HL-60 (cell line): Measurements from ENCODE around the gene MCM3AP.

Source experiments
- DNase-seq, 2 experiments: peaks; one replicate each; pipeline ENCODE4 v3.0.0-alpha.2; 2010 to 2020; ENCODE audit warnings: low read depth in 1 of 2, low spot score in 1 of 2
- H3K27ac ChIP-seq: fragments of 250-450 bp; sonication (Bioruptor Pico); replicated peaks from 2 replicates; pipeline ENCODE4 v1.5.1; 2020; ENCODE audit warnings: mild to moderate bottlenecking, moderate library complexity
- H3K27me3 ChIP-seq: fragments of 250-450 bp; sonication (Bioruptor Pico); 2 replicates; pipeline ENCODE4 v1.5.1; 2021; ENCODE audit warnings: mild to moderate bottlenecking, moderate library complexity; ENCODE audit not compliant: insufficient read depth, poor library complexity, severe bottlenecking
- H3K4me3 ChIP-seq: replicated peaks from 2 replicates; pipeline ENCODE4 v1.5.1; 2011; ENCODE audit warnings: mild to moderate bottlenecking, control low read depth, low read length; ENCODE audit not compliant: insufficient read depth
- CTCF ChIP-seq: IDR thresholded peaks from one replicate; pipeline ENCODE4 v1.5.1; 2011; ENCODE audit warnings: low read length, control low read depth, inconsistent platforms; ENCODE audit not compliant: insufficient read depth
- GABPA ChIP-seq: IDR thresholded peaks from 2 replicates; pipeline ENCODE4 v1.6.1; 2012; ENCODE audit warnings: low read depth
- POLR2AphosphoS5 ChIP-seq: IDR thresholded peaks from 2 replicates; pipeline ENCODE4 v1.6.1; 2012; ENCODE audit warnings: low read depth
- REST ChIP-seq: IDR thresholded peaks from 2 replicates; pipeline ENCODE4 v1.6.1; 2012; ENCODE audit warnings: low read depth; ENCODE audit not compliant: insufficient replicate concordance
- SPI1 ChIP-seq: IDR thresholded peaks from 2 replicates; pipeline ENCODE4 v1.6.1; 2012; ENCODE audit warnings: low read depth, mild to moderate bottlenecking, borderline replicate concordance

Gene MCM3AP

GRCh38 chr21:46205766-46206162 is 79.6 kb downstream of the MCM3AP start:
- TF ChIP-seq CTCF (no peak), GABPA (no peak), REST (no peak), SPI1 (no peak), POLR2AphosphoS5 (no peak)
- DNase-seq = no peak
- H3K27ac ChIP-seq = no peak overlapping the region

GRCh38 chr21:46205166-46205565 is 80.2 kb downstream of the MCM3AP start:
- DNase-seq = no peak
- H3K27me3 ChIP-seq = no peaks in the 10 kb centered on the region
- no peak overlapping the region for H3K27ac ChIP-seq
- no peak overlapping the region for H3K4me3 ChIP-seq
- TF ChIP-seq REST = no peak
- TF ChIP-seq SPI1 = no peak
- TF ChIP-seq POLR2AphosphoS5 = no peak
- no peak for TF ChIP-seq GABPA
- no peak for TF ChIP-seq CTCF

More at GRCh38 chr21:46205766-46206162, 79.6 kb downstream of the MCM3AP start:
- Histone ChIP-seq H3K4me3 (no peak overlapping the region), H3K27me3 (no peaks in the 10 kb centered on the region)

GRCh38 chr21:46203203-46203600 is 82.2 kb downstream of the MCM3AP start:
- DNase-seq = no peak
- H3K27ac ChIP-seq = no peak overlapping the region
- no peaks in the 10 kb centered on the region for H3K27me3 ChIP-seq
- H3K4me3 ChIP-seq = no peak overlapping the region
- TF ChIP-seq REST (no peak), CTCF (no peak), GABPA (no peak), SPI1 (no peak), POLR2AphosphoS5 (no peak)
